RCC 7860 (cell line): ENCODE results near the gene TMEM255B.

ENCODE experiments used
- DNase-seq: peaks from one replicate; pipeline ENCODE4 v3.0.0-alpha.2; 2015; ENCODE audit warnings: low spot score
- FAIRE-seq: peaks from 2 replicates; lab custom pipeline; 2012; peaks lifted over from hg19 to GRCh38; lab: Jason Lieb, UNC

The TMEM255B gene

DNA sequence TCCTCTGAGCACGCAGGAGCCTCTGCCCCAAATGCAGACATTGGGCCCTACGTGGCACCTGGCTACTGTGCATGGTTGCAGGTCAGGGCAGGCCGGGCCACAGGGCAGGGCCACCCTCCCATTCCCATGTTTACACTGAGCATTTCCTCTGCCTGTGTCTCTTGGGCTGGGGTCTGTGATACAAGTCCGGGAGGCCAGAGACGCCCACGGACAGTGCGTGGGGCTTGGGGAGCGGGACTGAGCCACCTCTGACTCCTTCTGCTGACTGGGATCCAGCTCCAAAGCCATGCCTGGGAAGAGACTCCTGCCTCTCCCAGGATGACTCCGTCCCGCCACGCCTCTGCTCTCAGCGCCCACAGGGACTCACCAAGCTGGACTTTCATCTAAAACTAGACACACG lies 86.0 kb downstream of the TMEM255B start:
- no peak for FAIRE-seq

DNA sequence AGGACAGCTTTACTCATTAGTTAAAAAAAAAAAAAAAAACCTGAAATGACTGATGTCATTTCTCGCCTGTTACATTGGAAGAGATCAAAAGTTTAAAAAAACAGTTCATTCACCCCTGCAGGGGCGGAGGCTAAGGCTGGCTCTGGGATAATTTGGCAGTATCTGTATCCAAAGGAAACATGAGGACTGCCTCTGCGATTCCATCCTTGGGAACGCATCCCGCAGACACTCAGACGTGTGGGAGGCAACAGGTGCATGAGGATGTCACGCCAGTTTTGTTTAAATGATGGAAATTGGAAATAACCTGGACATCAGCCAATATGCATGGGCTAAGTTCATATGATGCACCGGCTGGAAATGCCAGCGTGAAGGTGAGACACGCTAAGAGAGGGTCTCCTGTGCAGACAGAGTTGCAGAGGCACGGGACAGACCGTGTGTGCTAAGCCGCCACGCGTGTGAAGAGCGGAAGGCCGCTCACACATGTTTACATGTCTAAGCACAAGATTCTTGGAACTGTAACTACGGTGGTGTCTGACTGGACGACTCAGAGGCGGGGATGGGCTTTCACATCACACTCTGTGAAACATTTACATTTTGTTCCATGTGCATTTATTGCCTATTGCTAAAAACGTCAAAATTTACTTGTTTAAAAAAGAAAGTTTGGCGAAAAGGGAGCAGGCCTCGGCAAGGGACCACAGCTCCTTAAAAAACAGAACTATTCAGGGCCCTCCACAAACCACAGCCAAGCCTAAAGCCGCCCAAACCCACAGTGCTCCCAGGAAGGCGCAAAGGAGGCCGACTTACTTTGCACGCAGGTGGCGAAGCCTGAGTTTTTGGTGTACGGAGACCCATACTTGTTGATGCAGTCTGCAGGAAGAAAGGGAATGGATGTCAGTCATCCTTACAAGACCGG lies 87.0 kb downstream of the TMEM255B start:
- FAIRE-seq (no peak), DNase-seq (no peak)

More for the DNA sequence above, 86.0 kb downstream of the TMEM255B start:
- no peak for DNase-seq

DNA sequence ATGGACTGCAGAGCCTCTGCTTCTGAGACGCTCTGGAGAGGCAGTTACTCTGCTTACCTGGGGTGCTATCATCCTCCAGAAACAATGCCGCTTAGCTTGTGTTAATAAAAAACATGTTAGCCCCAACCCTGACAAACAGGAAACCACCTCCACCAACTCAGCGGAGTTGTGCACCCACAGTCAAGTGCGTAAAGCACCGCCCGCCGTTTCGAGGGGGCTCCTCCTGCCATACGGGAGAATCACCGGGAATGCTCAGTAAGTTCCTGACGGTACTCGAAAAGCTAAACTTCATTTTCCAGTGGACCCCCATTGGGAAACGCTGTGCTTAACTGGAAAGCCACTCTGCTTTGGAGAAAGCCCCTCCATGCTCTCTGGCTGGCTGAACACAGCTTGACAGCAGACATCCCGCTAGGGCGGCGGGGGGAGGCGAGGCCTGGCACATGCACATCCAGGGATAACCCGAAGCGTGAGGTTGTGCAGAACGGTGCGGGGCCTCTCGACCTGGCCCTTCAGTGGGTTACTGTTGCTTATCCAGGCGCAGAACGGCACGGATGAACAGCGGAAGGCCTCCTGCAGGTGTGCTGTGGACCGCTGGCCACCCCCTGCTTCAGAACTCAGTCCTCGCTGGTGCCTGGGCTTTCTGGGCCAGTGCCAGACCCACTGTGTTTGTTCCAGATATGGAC lies 87.8 kb downstream of the TMEM255B start:
- DNase-seq = no peak
- no peak for FAIRE-seq

DNA sequence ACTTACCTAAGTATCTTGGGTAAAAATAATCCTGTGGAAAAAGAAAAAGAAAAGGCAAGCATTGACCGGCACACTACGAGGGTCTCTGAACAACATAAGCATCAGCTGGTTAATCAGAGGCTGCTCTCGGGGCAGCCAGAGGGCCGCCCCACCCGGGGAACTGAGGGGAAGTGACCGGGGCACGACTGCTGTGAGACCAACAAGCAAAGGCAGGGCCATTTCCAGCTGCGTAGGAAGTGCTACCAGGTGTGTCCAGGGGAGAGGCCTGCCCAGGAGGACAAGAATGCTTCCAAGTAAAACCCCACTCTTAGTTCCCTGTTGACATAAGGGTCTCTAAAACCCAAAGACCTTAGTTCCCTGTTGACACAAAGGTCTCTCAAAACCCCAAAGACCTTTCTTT lies 89.0 kb downstream of the TMEM255B start:
- FAIRE-seq (no peak), DNase-seq (no peak)

DNA sequence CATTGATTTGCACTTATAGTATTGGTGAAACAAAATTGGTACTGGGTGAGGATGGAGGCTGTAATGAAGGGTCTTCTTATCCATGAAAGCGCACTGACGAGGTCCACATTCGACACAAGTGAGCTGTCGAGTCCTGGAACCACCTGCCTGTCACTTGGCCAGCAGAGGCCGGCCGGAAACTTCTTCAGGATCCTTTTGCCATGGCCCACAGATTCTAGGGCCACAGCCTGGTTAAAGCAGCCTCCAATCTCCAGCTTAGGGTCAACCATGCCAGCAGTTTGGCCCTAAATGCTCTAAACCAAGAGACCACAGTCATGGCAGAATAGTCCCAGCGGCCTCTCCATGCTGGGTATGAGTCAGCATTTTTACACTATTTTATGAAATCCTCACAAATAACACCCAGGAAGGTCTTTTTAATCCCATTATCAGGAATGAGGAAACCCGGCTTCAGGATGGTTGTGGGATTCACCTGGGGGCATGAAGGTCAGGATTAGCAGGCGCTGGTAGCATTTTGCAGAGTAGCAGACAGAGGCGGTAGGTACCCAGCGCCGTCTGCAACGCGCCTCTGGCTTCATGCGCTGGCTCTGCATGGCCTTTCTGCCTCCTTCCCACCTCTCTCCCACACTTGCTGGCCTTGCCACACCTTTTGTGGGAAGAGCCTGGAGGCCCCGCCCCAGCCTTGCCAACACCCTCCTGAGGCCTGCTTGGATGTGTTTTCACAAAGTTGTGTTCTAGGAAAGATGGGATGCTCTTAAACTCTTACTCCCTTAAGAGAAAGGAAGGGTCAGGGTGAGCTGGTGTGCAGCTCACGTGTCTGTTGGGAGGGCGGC lies 89.6 kb downstream of the TMEM255B start:
- DNase-seq (no peak), FAIRE-seq (no peak)

DNA sequence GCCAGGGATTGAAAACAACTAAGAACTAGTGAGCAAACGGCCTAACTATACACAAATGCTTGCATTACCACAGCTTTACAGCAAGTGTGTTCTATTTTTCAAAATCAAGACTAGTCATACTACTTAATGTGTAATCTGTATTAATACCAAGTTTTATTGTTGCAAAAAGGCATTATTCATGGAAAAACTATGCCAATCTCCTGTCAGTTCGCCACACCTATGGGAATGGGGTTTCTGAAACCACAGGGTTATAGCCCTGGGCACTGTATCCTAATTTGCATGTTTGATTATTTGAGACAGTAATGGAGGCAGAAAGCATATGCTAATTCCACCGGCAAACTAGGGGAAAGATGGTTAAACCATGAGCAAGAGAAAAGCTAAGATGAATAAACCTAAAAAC lies 90.5 kb downstream of the TMEM255B start:
- no peak for DNase-seq
- no peak for FAIRE-seq

DNA sequence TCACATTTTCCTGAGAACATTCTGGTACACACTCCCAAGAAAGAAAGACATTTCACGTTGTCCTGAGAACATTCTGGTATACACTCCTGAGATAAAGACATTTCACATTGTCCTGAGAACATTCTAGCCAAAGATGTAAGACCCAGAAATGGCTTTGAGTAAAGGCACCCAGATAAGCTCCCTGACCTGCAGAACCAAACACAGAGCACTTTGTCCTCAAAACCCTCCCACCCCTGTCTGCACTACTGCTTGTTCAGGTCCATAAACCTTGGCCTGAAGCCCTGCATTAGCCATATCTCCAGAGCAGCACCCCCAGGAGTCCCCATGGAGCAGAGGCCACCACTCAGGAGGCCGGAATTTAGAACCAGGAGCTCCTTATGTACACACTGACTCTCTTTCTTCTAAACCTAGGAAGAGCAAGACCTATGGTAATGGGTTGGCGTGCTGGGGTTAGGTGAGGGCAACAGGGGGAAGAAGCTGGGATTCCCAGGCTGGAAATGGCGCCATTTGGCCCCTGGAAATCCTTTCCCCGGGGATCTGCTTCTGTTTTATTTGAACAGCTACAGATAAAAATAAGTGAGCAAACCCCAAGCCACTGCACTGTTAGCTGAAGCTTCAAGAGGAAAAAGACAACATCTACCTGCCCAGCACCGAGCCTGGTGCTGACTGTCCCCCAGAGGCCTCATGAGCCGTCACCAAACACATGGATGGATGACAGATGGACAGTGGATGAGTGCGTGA lies 91.1 kb downstream of the TMEM255B start:
- DNase-seq (no peak), FAIRE-seq (no peak)

DNA sequence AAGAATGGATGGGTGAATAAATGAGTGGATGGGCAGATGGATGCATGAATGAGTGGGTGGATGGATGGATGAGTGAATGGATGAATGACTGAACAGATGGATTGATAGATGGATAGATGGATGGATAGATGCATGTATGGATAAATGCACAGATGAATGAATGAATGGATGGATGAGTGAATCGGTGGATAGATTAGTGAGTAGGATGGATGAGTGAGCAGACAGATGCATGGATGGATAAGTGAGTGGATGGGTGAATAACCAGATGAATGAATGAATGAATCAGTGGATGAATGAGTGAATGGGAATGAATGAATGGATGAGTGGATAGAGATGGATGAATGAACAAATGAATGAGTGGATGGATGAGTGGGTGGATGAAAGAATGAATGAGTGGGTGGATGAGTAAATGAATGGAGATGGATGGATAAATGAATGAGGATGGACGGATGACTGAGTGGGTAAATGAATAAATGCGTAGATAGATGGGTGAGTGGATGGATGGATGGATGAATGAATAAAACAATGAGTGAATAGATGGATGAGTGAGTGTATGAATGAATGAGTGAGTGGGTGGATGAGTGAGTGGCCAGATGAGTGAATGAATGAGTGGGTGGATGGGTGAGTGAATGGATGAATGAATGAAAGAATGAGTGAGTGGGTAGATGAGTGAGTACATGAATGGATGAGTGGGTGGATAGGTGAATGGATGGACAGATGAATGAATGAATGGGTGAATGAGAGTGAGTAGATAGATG lies 91.9 kb downstream of the TMEM255B start:
- FAIRE-seq = no peak
- DNase-seq = no peak

DNA sequence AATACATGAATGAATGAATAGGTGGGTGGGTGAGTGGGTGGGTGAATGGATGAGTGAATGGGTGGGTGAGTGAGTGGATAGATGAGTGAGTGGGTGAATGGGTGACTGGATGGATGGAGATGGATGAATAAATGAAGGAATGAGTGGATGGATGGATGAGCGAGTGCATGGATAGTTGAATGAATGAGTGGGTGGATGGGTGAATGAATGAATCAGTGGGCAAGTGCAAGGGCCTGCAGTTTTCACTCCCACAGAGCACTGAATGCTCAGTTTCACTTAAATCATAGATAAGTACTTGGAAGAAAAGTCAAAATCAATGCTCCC lies 92.4 kb downstream of the TMEM255B start:
- FAIRE-seq (no peak), DNase-seq (no peak)

DNA sequence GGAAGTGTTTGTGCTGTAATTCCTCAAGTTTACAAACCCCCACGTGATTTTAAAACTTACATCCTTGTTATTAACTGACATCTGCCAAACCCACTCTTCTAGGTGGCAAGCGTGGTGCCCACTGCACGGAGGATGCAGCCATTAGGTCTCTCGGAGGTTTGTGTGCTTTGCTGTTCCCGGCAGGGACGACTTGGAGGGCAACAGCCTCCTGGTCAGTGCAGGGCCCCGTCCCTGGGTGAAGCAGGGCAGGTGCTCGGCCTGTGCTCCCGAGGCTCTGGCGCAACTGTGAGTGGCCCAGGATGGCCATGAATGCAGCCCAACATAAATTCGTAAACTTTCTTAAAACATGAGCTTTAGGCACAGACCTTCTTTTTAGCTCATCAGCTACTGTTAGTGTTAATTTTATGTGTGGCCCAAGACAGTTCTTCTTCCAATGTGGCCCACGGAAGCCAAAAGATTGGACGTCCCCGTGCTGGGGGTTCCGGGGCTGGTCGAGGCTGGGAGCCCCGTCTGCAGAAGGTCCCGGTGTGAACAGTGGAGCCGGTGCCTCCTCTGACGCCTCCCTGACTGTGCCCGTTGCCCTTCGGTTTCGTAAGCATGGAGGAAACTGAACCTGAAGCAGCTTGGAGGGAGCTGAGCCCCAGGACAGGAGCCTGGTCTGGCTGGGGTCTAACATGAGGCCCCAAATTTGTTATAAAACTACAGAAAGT lies 93.0 kb downstream of the TMEM255B start:
- FAIRE-seq (no peak), DNase-seq (no peak)

DNA sequence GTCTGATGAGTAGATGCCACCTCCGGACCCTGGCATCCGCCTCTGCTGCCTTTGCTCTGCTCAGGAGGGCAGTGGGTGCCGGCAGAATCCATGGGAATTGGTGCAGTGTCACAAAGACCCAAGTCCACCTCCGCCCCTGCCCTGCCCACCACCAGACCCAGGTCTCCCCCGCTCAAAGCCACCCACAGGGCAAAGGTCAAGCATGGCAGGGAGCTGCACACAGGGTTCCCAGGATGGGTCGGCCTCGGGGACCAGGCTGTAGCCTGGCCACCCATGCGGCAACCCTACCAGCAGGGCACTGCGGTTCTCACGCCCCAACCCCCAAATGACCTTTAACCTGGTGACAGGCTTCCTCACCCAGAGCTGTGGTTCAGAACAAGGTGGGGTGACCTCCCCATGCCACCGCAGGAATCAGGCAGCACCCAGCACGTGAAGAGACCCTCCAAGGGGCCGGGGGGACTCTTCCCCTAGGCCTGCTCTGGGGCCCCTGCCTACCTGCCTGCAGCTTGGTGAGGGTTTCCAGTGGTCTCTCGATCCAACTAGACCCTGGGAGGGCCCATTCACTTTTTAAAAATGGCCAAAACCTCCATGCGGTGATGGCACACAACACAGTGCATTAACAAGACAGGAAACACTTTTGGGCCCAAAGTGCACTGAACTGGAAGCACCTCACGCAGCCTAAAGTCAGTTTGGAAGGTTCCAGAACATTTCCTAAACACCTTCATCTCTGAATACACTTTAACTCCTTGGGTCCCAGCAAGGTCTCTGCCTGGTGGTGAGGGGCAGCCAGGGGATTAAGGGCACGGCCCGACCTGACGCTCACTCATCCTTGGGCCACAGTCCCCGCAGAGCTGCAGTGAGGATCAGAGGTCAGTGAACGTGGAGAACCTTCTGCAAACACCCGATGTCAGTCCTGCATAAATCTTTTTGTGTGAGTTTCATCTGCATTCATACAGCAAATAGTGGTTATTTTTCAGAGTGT lies 93.8 kb downstream of the TMEM255B start:
- FAIRE-seq (no peak), DNase-seq (no peak)

DNA sequence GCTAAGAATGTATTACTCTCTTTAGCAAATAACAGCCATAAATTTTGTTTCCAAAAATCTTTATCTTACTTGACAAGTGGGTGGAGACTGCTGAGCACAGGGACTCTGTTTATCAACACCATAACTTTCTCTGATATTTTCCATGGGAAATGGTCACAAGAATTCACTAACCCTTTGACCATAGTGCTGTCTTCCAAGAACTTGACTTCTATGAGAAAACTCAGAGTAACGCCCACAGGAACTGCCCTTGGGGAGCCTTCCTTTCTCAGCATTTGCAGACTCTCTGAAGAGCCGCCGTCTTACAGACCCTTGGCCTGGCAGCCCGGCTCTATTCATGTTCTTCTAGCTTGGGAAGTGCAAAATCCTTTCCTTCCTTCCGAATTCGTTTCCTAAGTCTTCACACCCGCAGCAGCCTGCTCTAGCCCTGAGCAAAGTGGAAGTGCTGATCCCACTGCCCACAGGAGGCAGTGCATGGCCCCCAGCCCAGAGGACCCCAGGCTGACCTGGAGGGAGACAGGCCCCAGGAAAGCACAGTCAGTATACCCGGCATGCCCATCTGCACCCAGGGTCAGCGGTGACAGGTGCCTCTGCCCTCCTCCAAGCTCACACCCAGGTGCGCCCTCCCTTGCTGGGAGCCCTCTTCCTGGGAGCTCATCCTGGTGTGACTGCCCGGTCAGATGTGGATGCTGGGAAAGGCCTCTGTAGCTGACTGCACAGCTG lies 94.7 kb downstream of the TMEM255B start:
- FAIRE-seq (no peak), DNase-seq (no peak)

DNA sequence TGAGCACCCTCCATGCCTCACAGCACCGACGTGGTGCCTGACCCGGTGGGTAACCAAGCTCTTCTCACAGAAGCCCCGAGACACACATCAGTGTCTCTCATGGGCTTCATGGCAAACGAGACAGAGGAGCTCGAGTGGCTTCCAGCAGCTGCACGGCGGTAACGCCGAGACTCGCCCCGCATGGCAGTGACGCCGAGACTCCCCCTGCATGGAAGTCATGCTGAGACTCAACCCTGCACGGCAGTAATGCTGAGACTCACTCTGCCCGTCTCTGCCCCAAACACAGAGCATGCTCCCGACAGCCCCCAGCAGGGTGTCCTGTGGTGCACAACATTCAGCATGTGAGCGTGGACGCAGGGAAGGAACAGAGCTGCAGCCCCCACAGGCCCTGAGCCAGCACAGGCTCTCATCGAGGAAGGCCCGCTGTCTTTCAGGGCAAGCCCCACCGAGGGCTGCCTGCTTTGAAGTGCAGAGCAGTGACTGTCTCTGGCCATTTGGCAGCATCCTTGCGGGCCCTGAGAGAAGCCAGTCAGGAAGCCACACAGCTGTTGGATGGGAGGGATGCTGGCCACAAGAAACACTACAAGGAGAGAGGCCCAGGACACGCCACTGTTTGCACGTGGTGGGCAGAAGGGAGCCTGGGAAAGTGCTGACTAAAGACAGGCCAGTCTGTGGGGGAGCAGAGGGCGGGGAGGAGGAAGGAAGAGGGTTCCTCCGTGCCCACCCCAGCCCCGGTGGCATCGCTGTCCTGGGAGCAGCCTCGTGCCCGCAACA lies 95.4 kb downstream of the TMEM255B start:
- no peak for FAIRE-seq

DNA sequence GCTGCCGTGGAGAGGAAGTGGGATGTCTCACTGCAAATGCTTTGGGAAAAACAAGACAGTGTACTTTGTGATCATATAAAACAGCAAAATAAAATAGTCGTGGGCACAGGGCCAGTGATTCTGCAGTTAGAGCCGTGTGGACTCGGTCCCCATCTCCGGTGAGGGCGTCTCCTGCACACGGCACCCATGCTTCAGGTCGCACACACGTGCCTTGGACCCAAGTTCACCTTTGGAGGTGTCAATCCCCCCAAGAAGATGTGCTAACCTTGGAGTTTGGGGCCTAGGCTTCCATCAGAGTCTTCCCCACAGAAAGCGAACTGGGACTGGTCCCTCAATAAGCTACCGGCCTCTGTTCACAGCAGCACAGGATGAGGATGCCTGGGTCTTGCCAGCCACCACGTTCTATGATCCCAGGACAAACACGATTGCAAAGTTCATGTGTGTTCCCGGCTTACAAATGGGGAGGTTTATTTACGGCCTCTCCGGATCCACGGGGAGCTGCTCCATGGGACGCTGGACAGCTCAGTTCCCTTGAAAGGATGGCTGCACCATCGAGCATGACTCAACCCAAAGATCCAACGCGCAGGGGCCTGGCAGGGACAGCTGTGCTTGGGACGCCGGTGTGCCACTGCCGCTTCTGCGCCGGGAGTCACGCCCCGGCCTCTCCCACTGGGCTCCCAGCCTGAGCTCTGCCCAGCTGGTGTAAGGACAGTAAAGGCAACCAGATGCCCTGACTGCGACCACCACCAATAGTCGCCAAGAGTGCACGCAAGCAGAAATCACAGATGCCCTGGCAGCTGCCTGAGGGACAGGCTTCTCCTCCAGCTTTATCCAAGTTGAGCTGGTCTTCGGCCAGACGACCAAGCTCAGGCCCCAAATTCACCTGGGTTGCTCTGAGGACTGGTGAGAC lies 96.2 kb downstream of the TMEM255B start:
- no peak for DNase-seq

More for the DNA sequence above, 95.4 kb downstream of the TMEM255B start:
- no peak for DNase-seq

DNA sequence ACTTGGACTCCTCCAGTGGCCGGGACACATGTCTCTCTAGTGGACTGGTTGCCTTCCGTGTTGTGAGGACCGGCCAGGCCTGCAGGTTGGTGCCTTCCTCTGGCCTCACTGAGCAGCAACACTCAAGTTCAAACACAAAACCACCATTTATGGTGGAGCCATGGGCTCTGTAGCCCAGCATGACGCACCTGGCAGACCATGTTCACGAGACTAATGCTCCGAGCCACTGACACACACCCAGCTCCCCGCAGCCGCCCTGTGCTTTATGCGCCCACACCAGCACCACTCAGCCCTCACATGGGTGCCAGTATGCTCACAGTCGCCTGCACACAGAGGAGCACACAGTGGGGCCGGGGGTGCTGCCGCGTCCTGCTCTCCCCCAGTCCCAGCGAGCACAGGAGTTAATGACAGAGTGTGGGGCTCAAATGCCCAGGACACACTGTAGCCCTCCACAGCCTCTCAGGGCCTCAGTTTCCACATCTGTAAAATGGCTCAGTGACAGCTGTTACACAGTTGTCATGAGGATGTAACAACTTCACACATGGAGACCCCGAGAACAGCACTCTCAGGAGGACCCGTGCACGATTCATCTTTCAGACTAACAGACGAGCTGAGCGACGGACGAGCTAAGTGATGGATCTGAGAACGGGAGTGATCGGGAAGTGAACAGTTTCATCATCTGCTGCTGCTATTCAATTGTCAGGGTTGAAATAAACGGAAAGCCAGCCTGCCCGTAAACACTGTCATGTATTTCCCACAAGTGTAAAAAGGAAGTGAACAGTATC lies 97.1 kb downstream of the TMEM255B start:
- no peak for DNase-seq
- FAIRE-seq = no peak

More for the DNA sequence above, 96.2 kb downstream of the TMEM255B start:
- no peak for FAIRE-seq
